SU-DHL-6 (cell line): Measurements from ENCODE around the gene MYCBPAP.

ENCODE experiments used
- H2AFZ ChIP-seq: fragments of 200-600 bp; sonication (generic); 2 replicates; pipeline ENCODE4 v1.6.1; 2014; ENCODE audit warnings: low read depth, mild to moderate bottlenecking, moderate library complexity, mixed read lengths, antibody characterized with exemption, low read length; ENCODE audit not compliant: severe bottlenecking
- H3F3A ChIP-seq: fragments of 200-600 bp; shearing (Covaris generic); 2 replicates; pipeline ENCODE4 v1.6.0; 2016; ENCODE audit warnings: antibody characterized with exemption, mild to moderate bottlenecking; ENCODE audit not compliant: insufficient read depth
- H3K27ac ChIP-seq: fragments of 200-600 bp; sonication (generic); 2 replicates; pipeline ENCODE4 v1.5.1; 2016; ENCODE audit warnings: low read depth, mild to moderate bottlenecking, low read length, moderate library complexity, mixed read lengths
- H3K27me3 ChIP-seq: fragments of 200-600 bp; sonication (generic), shearing (Covaris generic); 2 replicates; pipeline ENCODE4 v1.6.0; 2014; ENCODE audit warnings: mild to moderate bottlenecking, low read length
- H3K36me3 ChIP-seq: fragments of 200-600 bp; sonication (generic); 2 replicates; pipeline ENCODE4 v1.6.1; 2014; ENCODE audit warnings: mild to moderate bottlenecking, low read length, mixed read lengths
- H3K4me2 ChIP-seq: fragments of 300-600, 200-600 bp; shearing (Covaris generic), sonication (generic); 2 replicates; pipeline ENCODE4 v1.6.0; 2014; ENCODE audit warnings: low read length, low read depth, mild to moderate bottlenecking; ENCODE audit not compliant: poor library complexity, severe bottlenecking
- H3K4me3 ChIP-seq: fragments of 200-600 bp; sonication (generic); 2 replicates; pipeline ENCODE4 v1.5.1; 2014; ENCODE audit warnings: antibody characterized with exemption, low read length, mild to moderate bottlenecking, mixed read lengths; ENCODE audit not compliant: insufficient read depth, poor library complexity, severe bottlenecking
- H3K79me2 ChIP-seq: fragments of 200-600 bp; sonication (generic); 2 replicates; pipeline ENCODE4 v1.6.1; 2014; ENCODE audit warnings: mild to moderate bottlenecking, low read length, moderate library complexity; ENCODE audit not compliant: insufficient read depth
- H3K9ac ChIP-seq: fragments of 200-600 bp; sonication (generic); 2 replicates; pipeline ENCODE4 v1.7.0; 2014; ENCODE audit warnings: mild to moderate bottlenecking, low read length
- H3K9me2 ChIP-seq: fragments of 200-600 bp; sonication (generic); replicated peaks from 2 replicates; pipeline ENCODE4 v1.6.1; 2014; ENCODE audit warnings: low read length; ENCODE audit not compliant: insufficient read depth
- H3K9me3 ChIP-seq: fragments of 200-600 bp; sonication (generic); 2 replicates; pipeline ENCODE4 v1.6.1; 2014; ENCODE audit warnings: low read length, mixed read lengths; ENCODE audit not compliant: insufficient read depth
- H4K20me1 ChIP-seq: fragments of 200-600 bp; sonication (generic); 2 replicates; pipeline ENCODE4 v1.6.1; 2014; ENCODE audit warnings: low read depth, mild to moderate bottlenecking, antibody characterized with exemption, low read length, moderate library complexity, mixed read lengths
- EZH2phosphoT487 ChIP-seq: fragments of 200-600 bp; sonication (generic), shearing (Covaris generic); conservative IDR thresholded peaks from 2 replicates; pipeline ENCODE4 v1.6.1; 2018; ENCODE audit warnings: mild to moderate bottlenecking, antibody characterized with exemption, low read length, moderate library complexity, mixed read lengths
- TF ChIP-seq, protein P1 (sequence below): fragments of 200-600 bp; sonication (generic); IDR thresholded peaks from one replicate; pipeline ENCODE4 v1.5.1; 2017; ENCODE audit warnings: antibody characterized with exemption, mild to moderate bottlenecking, low read length, moderate library complexity; ENCODE audit not compliant: insufficient read depth, poor library complexity, severe bottlenecking

MYCBPAP gene

DNA sequence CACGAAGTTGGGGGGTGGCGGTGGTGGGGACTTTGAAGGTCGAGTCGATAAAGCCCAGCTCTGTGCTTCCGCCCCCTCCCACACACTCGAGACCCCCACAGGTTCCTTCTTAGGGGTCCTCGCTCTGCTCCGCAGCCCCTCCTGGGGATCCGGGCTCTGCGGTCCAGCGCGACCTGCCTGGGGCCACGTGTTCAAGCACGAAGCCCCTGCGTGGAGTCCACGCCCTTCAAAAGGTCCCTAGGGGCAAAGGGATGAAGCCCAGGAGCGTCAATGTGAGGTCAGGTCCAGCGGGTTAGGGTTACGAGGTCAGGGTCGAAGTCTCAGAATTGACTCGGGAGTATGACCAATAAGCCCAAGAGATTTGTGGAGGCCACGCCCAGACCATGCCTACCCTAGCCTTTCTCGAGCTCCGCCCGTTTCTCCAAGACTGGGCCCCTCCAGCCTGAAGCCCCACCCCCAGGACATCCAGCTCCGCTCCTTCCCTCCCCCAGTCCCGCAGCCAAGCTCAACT is 51.5 kb downstream of the MYCBPAP start:
- no peak overlapping the region for H2AFZ ChIP-seq
- H4K20me1 ChIP-seq: no peaks in the 10 kb centered on the region
- TF ChIP-seq, protein P1, sequence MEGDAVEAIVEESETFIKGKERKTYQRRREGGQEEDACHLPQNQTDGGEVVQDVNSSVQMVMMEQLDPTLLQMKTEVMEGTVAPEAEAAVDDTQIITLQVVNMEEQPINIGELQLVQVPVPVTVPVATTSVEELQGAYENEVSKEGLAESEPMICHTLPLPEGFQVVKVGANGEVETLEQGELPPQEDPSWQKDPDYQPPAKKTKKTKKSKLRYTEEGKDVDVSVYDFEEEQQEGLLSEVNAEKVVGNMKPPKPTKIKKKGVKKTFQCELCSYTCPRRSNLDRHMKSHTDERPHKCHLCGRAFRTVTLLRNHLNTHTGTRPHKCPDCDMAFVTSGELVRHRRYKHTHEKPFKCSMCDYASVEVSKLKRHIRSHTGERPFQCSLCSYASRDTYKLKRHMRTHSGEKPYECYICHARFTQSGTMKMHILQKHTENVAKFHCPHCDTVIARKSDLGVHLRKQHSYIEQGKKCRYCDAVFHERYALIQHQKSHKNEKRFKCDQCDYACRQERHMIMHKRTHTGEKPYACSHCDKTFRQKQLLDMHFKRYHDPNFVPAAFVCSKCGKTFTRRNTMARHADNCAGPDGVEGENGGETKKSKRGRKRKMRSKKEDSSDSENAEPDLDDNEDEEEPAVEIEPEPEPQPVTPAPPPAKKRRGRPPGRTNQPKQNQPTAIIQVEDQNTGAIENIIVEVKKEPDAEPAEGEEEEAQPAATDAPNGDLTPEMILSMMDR: no peak
- TF ChIP-seq EZH2phosphoT487: no peak
- no peaks in the 10 kb centered on the region for H3K9me2 ChIP-seq
- no peak overlapping the region for H3K27ac ChIP-seq
- no peaks in the 10 kb centered on the region for H3K79me2 ChIP-seq
- H3K36me3 ChIP-seq: no peaks in the 10 kb centered on the region
- no peak overlapping the region for H3K4me3 ChIP-seq
- no peaks in the 10 kb centered on the region for H3K27me3 ChIP-seq
- H3K9me3 ChIP-seq: no peaks in the 10 kb centered on the region
- H3F3A ChIP-seq: no peaks in the 10 kb centered on the region
- peak overlapping the region; percentile 41 for H3K4me2 ChIP-seq
- no peak overlapping the region for H3K9ac ChIP-seq

DNA sequence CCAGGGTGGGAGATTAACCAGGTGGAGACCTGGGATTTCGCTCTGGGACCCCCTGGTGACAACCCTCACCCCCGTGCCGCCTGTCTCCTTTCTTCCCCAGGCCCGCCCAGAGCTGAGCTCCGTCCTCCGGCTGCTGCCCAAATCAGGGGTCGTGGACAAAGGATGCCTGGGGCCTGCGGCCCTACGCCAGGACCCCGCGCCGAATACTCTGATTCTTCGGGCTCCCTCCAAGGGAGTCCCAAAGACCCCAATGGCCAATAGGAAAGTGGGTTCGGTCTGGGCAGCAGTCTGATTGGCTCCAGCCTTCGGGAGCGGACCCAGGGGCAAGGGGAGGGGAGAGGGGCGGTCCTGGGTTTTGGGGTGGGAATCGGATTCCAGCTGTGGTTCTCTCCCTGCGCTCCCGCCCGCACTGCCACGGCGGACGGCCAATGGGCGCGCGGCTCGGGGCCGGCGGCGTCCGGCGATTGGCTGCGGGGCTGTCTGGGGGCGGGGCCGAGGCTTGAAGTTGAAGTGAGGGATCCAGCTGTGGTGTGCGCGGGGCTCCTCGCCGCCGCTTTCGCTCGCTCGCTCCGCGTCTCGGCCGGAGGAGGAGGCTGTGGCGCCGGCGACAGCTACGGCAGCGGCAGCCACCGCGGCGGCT is 52.1 kb downstream of the MYCBPAP start, which contains the start of gene CACNA1G:
Gene CACNA1G (plus strand): TSS at position 531 of the 640 bp plus-strand sequence. CDS start 745 bp downstream, outside the sequence.
- Histone ChIP-seq H3K9ac (peak within 1 kb of the TSS; percentile 24; the same call in 1 of the 2 replicates), H3K9me3 (no peaks in the 10 kb centered on the region), H3K4me2 (peak within 1 kb of the TSS; percentile 41), H3F3A (no peaks in the 10 kb centered on the region), H3K79me2 (no peaks in the 10 kb centered on the region), H3K36me3 (no peaks in the 10 kb centered on the region), H3K4me3 (peak within 1 kb of the TSS; percentile 49), H3K27ac (no peak within 1 kb of the TSS), H4K20me1 (no peaks in the 10 kb centered on the region), H3K27me3 (no peaks in the 10 kb centered on the region), H2AFZ (peak within 1 kb of the TSS; percentile 48), H3K9me2 (no peaks in the 10 kb centered on the region)
- TF ChIP-seq, protein P1: no peak
- no peak for TF ChIP-seq EZH2phosphoT487

DNA sequence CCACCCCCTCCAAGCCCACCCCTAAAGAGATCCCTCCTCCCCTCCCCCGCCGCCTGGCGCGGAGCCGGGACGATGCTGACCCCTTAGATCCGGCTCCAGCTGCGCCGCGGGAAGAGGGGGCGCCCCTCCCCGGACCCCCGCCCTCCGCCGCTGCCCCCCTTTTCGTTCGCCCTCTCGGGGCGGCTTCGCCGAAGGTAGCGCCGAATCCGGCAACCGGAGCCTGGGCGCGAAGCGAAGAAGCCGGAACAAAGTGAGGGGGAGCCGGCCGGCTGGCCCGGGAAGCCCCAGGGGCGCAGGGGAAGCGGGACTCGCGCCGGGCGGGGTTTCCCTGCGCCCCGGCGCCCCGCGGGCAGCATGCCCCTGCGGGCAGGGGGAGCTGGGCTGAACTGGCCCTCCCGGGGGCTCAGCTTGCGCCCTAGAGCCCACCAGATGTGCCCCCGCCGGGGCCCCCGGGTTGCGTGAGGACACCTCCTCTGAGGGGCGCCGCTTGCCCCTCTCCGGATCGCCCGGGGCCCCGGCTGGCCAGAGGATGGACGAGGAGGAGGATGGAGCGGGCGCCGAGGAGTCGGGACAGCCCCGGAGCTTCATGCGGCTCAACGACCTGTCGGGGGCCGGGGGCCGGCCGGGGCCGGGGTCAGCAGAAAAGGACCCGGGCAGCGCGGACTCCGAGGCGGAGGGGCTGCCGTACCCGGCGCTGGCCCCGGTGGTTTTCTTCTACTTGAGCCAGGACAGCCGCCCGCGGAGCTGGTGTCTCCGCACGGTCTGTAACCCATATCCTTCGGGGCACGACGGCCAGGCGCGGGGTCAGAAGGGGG is 52.9 kb downstream of the MYCBPAP start:
- TF ChIP-seq, protein P1: no peak
- no peak for TF ChIP-seq EZH2phosphoT487
- Histone ChIP-seq H3K9ac (peak overlapping the region; percentile 24; the same call in 1 of the 2 replicates), H2AFZ (peak overlapping the region; percentile 48), H3K4me3 (peak overlapping the region; percentile 49), H3K9me2 (no peaks in the 10 kb centered on the region), H3K27me3 (no peaks in the 10 kb centered on the region), H3K36me3 (no peaks in the 10 kb centered on the region), H3K9me3 (no peaks in the 10 kb centered on the region), H3K27ac (no peak overlapping the region), H4K20me1 (no peaks in the 10 kb centered on the region), H3K4me2 (peak overlapping the region; percentile 41), H3K79me2 (no peaks in the 10 kb centered on the region), H3F3A (no peaks in the 10 kb centered on the region)
